SU-DHL-6 (cell line): ENCODE measurements around the gene CEP85.

ENCODE experiments used
- CTCF ChIP-seq: fragments of 200-600 bp; sonication (generic); IDR thresholded peaks from one replicate; pipeline ENCODE4 v1.5.1; 2017; ENCODE audit warnings: antibody characterized with exemption, mild to moderate bottlenecking, low read length, moderate library complexity; ENCODE audit not compliant: insufficient read depth, poor library complexity, severe bottlenecking
- EZH2phosphoT487 ChIP-seq: fragments of 200-600 bp; sonication (generic), shearing (Covaris generic); conservative IDR thresholded peaks from 2 replicates; pipeline ENCODE4 v1.6.1; 2018; ENCODE audit warnings: mild to moderate bottlenecking, antibody characterized with exemption, low read length, moderate library complexity, mixed read lengths

GRCh38 chr1:26215246-26215645 is 18.8 kb upstream of the CEP85 start:
- TF ChIP-seq CTCF (no peak), EZH2phosphoT487 (no peak)
